ENCODE data around the gene TRIM22. TPM values are rescaled to one million over a fixed set of nuclear protein-coding genes. Genes with fewer than 3 reads are reported as not detected.
A peak's percentile ranks its signal among the peaks of the same experiment; 100 is the strongest.
"Not testable (repeated sequence)": the region's sequence is repeated elsewhere in the genome, so short reads cannot be mapped to it uniquely, and the experiment has no call there.

The TRIM22 gene
- total and polyA plus RNA-seq, 8 donors = 23.1 to 137 (median 27.8) TPM

DNA sequence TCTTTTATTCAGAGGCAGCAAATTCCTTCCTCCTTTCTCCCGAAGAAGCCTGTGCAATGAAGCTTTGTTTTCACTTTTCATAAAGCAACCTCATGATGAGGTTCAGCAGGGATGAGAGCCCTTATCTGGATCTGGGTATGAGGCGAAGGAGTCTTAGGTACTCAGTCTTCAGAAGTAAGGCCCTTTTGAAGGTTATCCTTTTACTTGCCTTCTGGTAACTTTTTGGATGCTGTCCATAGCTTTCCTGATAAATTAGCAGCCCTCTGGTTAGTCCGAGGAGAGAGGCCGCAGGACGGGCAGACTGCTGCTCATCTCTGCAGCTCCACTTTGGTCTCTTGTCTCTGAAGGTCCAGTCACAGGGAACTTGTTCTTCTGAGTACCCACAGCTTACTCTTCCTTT is 1.1 kb downstream of the TRIM22 start:
- intact Hi-C loops (cut with DNase I) = no loop called here

DNA sequence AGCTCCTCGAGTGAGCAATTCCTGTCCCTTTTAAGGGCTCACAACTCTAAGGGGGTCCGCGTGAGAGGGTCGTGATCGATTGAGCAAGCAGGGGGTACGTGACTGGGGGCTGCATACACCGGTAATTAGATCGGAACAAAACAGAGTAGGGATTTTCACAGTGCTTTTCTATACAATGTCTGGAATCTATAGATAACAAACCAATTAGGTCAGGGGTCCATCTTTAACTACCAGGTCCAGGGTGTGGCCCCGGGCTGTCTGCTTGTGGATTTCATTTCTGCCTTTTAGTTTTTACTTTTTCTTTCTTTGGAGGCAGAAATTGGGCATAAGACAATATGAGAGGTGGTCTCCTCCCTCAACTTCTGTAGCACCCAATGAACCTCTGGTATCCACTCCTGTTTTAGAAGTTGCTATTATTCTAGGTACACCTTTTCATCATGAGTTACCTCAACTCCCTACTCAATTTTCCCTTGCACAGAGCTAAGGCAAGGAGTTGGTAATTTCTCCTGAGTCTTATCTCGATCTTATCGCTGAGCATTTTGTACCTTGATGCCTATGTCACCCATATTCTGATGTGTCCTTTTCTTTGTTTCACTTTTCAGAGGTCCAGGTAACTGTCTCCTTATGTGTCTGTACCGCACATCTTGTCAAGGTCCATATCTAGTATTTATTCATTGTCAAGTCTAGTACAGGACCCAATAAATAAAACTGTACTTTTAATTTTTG is 1.8 kb downstream of the TRIM22 start:
- peak overlapping the region; percentile 31 to 58 for H3K4me3 ChIP-seq
- DNase-seq; H3K9me3 ChIP-seq; intact Hi-C loops (cut with DNase I); ATAC-seq; H3K27me3 ChIP-seq: not testable (repeated sequence)
- peaks cover 0 to 44% of the 10 kb centered on the region in 2 donors for H3K4me1 ChIP-seq
- H3K36me3 ChIP-seq = peaks cover 0 to 13% of the 10 kb centered on the region in 2 donors
- H3K27ac ChIP-seq = peak overlapping the region; percentile 94 to 95

More for the DNA sequence above, 1.1 kb downstream of the TRIM22 start:
- no peaks in the 10 kb centered on the region for H3K27me3 ChIP-seq
- TF ChIP-seq CTCF (IDR thresholded peaks at IDR 0.05) = no peak
- no peak for DNase-seq
- H3K4me3 ChIP-seq = peak overlapping the region; percentile 31 to 58
- H3K4me1 ChIP-seq = peaks cover 0 to 44% of the 10 kb centered on the region in 2 donors
- H3K36me3 ChIP-seq = peaks cover 0 to 6% of the 10 kb centered on the region in 2 donors
- peak overlapping the region; percentile 94 to 95 for H3K27ac ChIP-seq
- peak; percentile 59 for ATAC-seq
- H3K9me3 ChIP-seq = no peaks in the 10 kb centered on the region

DNA sequence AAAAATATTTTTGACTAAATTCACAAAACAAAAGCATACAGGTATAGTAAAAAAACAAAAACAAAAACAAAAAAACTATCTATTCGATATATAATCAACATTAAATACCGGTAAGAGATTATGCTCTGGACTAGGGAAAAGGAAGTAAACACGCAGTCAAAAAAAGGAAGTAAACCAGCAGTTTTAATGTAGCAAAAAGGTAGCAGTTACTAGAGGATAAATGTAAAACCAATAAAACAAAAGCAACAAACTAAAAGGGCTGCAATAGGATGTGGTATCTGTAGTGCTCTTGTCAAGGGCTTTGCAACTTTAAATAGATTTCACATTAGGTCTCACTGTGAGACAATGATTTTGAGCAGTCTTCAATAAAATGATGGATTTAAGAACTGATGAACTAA is 2.4 kb downstream of the TRIM22 start:
- Histone ChIP-seq H3K4me1 (peaks cover 0 to 44% of the 10 kb centered on the region in 2 donors), H3K9me3 (no peaks in the 10 kb centered on the region), H3K27ac (peak overlapping the region in 1 of 2 donors; percentile 94), H3K36me3 (peaks cover 0 to 19% of the 10 kb centered on the region in 2 donors), H3K4me3 (peak overlapping the region in 1 of 2 donors; percentile 58), H3K27me3 (no peaks in the 10 kb centered on the region)
- DNase-seq = no peak
- TF ChIP-seq CTCF (IDR thresholded peaks at IDR 0.05) = no peak
- intact Hi-C loops (cut with DNase I) = no loop called here
- no peak for ATAC-seq

- no peak for DNase-seq
- intact Hi-C loops (cut with DNase I) = no loop called here
Observed at GRCh38 chr11:5694642-5695041, 5.1 kb downstream of the TRIM22 start.

GRCh38 chr11:5695580-5695979 is 6.0 kb downstream of the TRIM22 start:
- intact Hi-C loops (cut with DNase I) = no loop called here
- no peak overlapping the region for H3K27ac ChIP-seq
- no peaks in the 10 kb centered on the region for H3K9me3 ChIP-seq
- ATAC-seq = no peak
- no peak overlapping the region for H3K4me3 ChIP-seq
- no peak for TF ChIP-seq CTCF (IDR thresholded peaks at IDR 0.05)
- H3K36me3 ChIP-seq = peaks cover 0 to 51% of the 10 kb centered on the region in 2 donors
- no peak for DNase-seq
- H3K4me1 ChIP-seq = peaks cover 0 to 41% of the 10 kb centered on the region in 2 donors
- no peaks in the 10 kb centered on the region for H3K27me3 ChIP-seq

More at GRCh38 chr11:5694642-5695041, 5.1 kb downstream of the TRIM22 start:
- Histone ChIP-seq H3K4me3 (no peak overlapping the region), H3K9me3 (no peaks in the 10 kb centered on the region), H3K27ac (no peak overlapping the region), H3K36me3 (peaks cover 0 to 42% of the 10 kb centered on the region in 2 donors), H3K27me3 (no peaks in the 10 kb centered on the region), H3K4me1 (peaks cover 0 to 35% of the 10 kb centered on the region in 2 donors)
- TF ChIP-seq CTCF (IDR thresholded peaks at IDR 0.05) = no peak
- ATAC-seq = no peak
